ENCODE data around the gene FCN1.

Gene FCN1

GRCh38 chr9:134885001-134885678 lies 32.6 kb downstream of the FCN1 start:
- no peak overlapping the region for H3K4me2 ChIP-seq (ENCODE audit: low read depth, low read length, poor library complexity, severe bottlenecking)
- no peak overlapping the region for H3K9ac ChIP-seq (ENCODE audit: low read depth, low read length, poor library complexity, severe bottlenecking)
- no peaks in the 10 kb centered on the region for H3K27me3 ChIP-seq (ENCODE audit: insufficient read depth, low read length, poor library complexity, severe bottlenecking)
- H3K9me3 ChIP-seq (ENCODE audit: insufficient read depth, low read depth, low read length): no peaks in the 10 kb centered on the region; the same call in 1 of the 2 replicates
- H3F3A ChIP-seq (ENCODE audit: low read depth): no peaks in the 10 kb centered on the region
- no peak for TF ChIP-seq EZH2phosphoT487 (IDR thresholded peaks at IDR 0.05; ENCODE audit: borderline replicate concordance)
- TF ChIP-seq, protein P1, sequence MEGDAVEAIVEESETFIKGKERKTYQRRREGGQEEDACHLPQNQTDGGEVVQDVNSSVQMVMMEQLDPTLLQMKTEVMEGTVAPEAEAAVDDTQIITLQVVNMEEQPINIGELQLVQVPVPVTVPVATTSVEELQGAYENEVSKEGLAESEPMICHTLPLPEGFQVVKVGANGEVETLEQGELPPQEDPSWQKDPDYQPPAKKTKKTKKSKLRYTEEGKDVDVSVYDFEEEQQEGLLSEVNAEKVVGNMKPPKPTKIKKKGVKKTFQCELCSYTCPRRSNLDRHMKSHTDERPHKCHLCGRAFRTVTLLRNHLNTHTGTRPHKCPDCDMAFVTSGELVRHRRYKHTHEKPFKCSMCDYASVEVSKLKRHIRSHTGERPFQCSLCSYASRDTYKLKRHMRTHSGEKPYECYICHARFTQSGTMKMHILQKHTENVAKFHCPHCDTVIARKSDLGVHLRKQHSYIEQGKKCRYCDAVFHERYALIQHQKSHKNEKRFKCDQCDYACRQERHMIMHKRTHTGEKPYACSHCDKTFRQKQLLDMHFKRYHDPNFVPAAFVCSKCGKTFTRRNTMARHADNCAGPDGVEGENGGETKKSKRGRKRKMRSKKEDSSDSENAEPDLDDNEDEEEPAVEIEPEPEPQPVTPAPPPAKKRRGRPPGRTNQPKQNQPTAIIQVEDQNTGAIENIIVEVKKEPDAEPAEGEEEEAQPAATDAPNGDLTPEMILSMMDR (conservative IDR thresholded peaks at IDR 0.05; ENCODE audit: low read length): no peak
- H2AFZ ChIP-seq (ENCODE audit: low read length): no peak overlapping the region
- no peaks in the 10 kb centered on the region for H3K36me3 ChIP-seq (ENCODE audit: insufficient read depth, low read length)
- H3K4me3 ChIP-seq (ENCODE audit: low read length, poor library complexity, severe bottlenecking): no peak overlapping the region
- H3K9me2 ChIP-seq (replicated peaks; ENCODE audit: low read depth, low read length): no peaks in the 10 kb centered on the region
- no peaks in the 10 kb centered on the region for H3K4me1 ChIP-seq (ENCODE audit: insufficient read depth, low read length, poor library complexity, severe bottlenecking)
- no peaks in the 10 kb centered on the region for H4K20me1 ChIP-seq (ENCODE audit: insufficient read depth, low read length, poor library complexity, severe bottlenecking)
- H3K79me2 ChIP-seq (ENCODE audit: insufficient read depth, low read length): no peaks in the 10 kb centered on the region

DNA sequence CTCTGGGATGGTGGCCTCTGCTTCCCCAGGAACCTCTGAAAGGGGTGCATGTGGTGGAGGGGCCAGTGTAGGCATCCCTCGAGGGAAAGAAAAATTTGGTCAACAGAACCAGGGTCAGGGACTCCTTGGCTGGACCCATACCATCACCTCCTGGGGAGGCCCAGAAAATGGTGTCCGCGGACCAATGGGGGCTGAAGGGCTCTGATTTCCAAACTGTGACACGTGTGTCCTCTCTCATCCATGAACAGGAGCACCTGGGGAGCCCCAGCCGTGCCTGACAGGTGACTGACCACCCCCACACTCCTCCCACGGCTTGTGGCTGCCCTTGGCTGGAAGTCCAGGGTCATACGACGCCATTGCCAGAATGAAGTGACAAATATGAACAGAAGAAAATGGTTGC lies 33.2 kb downstream of the FCN1 start:
- H3K9me3 ChIP-seq (ENCODE audit: insufficient read depth, low read depth, low read length): no peaks in the 10 kb centered on the region; the same call in 1 of the 2 replicates
- H2AFZ ChIP-seq (ENCODE audit: low read length): no peak overlapping the region
- TF ChIP-seq EZH2phosphoT487 (IDR thresholded peaks at IDR 0.05; ENCODE audit: borderline replicate concordance): no peak
- TF ChIP-seq, protein P1 (conservative IDR thresholded peaks at IDR 0.05; ENCODE audit: low read length): no peak
- H3K36me3 ChIP-seq (ENCODE audit: insufficient read depth, low read length): no peaks in the 10 kb centered on the region
- H3K27me3 ChIP-seq (ENCODE audit: insufficient read depth, low read length, poor library complexity, severe bottlenecking): no peaks in the 10 kb centered on the region
- H4K20me1 ChIP-seq (ENCODE audit: insufficient read depth, low read length, poor library complexity, severe bottlenecking): no peaks in the 10 kb centered on the region
- H3K4me2 ChIP-seq (ENCODE audit: low read depth, low read length, poor library complexity, severe bottlenecking): no peak overlapping the region
- no peak overlapping the region for H3K4me3 ChIP-seq (ENCODE audit: low read length, poor library complexity, severe bottlenecking)
- H3K9ac ChIP-seq (ENCODE audit: low read depth, low read length, poor library complexity, severe bottlenecking): no peak overlapping the region
- no peaks in the 10 kb centered on the region for H3F3A ChIP-seq (ENCODE audit: low read depth)
- H3K9me2 ChIP-seq (replicated peaks; ENCODE audit: low read depth, low read length): no peaks in the 10 kb centered on the region
- H3K4me1 ChIP-seq (ENCODE audit: insufficient read depth, low read length, poor library complexity, severe bottlenecking): no peaks in the 10 kb centered on the region
- H3K79me2 ChIP-seq (ENCODE audit: insufficient read depth, low read length): no peaks in the 10 kb centered on the region

GRCh38 chr9:134883040-134883782 lies 34.5 kb downstream of the FCN1 start:
- no peak overlapping the region for H3K4me3 ChIP-seq (ENCODE audit: low read length, poor library complexity, severe bottlenecking)
- H3K9me2 ChIP-seq (replicated peaks; ENCODE audit: low read depth, low read length): no peaks in the 10 kb centered on the region
- no peaks in the 10 kb centered on the region; the same call in 1 of the 2 replicates for H3K9me3 ChIP-seq (ENCODE audit: insufficient read depth, low read depth, low read length)
- H3K4me2 ChIP-seq (ENCODE audit: low read depth, low read length, poor library complexity, severe bottlenecking): no peak overlapping the region
- H3K4me1 ChIP-seq (ENCODE audit: insufficient read depth, low read length, poor library complexity, severe bottlenecking): no peaks in the 10 kb centered on the region
- no peak overlapping the region for H3K9ac ChIP-seq (ENCODE audit: low read depth, low read length, poor library complexity, severe bottlenecking)
- H4K20me1 ChIP-seq (ENCODE audit: insufficient read depth, low read length, poor library complexity, severe bottlenecking): no peaks in the 10 kb centered on the region
- TF ChIP-seq EZH2phosphoT487 (IDR thresholded peaks at IDR 0.05; ENCODE audit: borderline replicate concordance): no peak
- TF ChIP-seq, protein P1 (conservative IDR thresholded peaks at IDR 0.05; ENCODE audit: low read length): no peak
- H3K27me3 ChIP-seq (ENCODE audit: insufficient read depth, low read length, poor library complexity, severe bottlenecking): no peaks in the 10 kb centered on the region
- H2AFZ ChIP-seq (ENCODE audit: low read length): no peak overlapping the region
- no peaks in the 10 kb centered on the region for H3K36me3 ChIP-seq (ENCODE audit: insufficient read depth, low read length)
- no peaks in the 10 kb centered on the region for H3F3A ChIP-seq (ENCODE audit: low read depth)
- H3K79me2 ChIP-seq (ENCODE audit: insufficient read depth, low read length): no peaks in the 10 kb centered on the region

All from Loucy (cell line).